Right atrium auricular region (tissue), 2 donors: ENCODE data around the gene TBATA. TPM values are rescaled to one million over a fixed set of nuclear protein-coding genes. Genes with fewer than 3 reads are reported as not detected.

ENCODE experiments used
- DNase-seq: peaks from one replicate; pipeline ENCODE4 v3.0.0-alpha.2; 2019; ENCODE audit warnings: low spot score
- H3K27ac ChIP-seq, 2 donors: fragments of 200-600 bp; sonication (generic); 1 replicate in 1 of 2; 2 replicates in 1 of 2; pipeline ENCODE4 v1.5.1; 2016 to 2019
- H3K27me3 ChIP-seq, 2 donors: fragments of 200-600 bp; sonication (generic); one replicate each; pipeline versions ENCODE4 v1.5.1 to v1.6.0; 2017 to 2019
- H3K36me3 ChIP-seq: fragments of 200-600 bp; sonication (generic); one replicate; pipeline ENCODE4 v1.5.1; 2016
- H3K4me1 ChIP-seq, 2 donors: fragments of 200-600 bp; sonication (generic); one replicate each; pipeline versions ENCODE4 v1.5.1 to v1.6.0; 2017 to 2019
- H3K4me3 ChIP-seq, 2 donors: fragments of 200-600 bp; sonication (generic); 1 replicate in 1 of 2; 2 replicates in 1 of 2; pipeline ENCODE4 v1.5.1; 2017 to 2019; ENCODE audit warnings: mild to moderate bottlenecking in 1 of 2, moderate library complexity in 1 of 2
- H3K9me3 ChIP-seq, 2 donors: fragments of 200-600 bp; sonication (generic); one replicate each; pipeline ENCODE4 v1.5.1; 2019
- total RNA-seq, 2 donors: library from RNA; depleted of rRNA; stranded (reverse); fragments of >200 nt; gene quantifications; one replicate each; pipeline ENCODE4 v1.1.0, GENCODE V29; 2016
- TF ChIP-seq, protein P1 (sequence below), 2 donors: fragments of 200-600 bp; sonication (generic); IDR thresholded peaks; one replicate each; pipeline ENCODE4 v1.5.1; 2019; ENCODE audit warnings: antibody characterized with exemption in 2 of 2

TBATA gene
- total RNA-seq, 2 donors from 2014 or later, result not detected

DNA sequence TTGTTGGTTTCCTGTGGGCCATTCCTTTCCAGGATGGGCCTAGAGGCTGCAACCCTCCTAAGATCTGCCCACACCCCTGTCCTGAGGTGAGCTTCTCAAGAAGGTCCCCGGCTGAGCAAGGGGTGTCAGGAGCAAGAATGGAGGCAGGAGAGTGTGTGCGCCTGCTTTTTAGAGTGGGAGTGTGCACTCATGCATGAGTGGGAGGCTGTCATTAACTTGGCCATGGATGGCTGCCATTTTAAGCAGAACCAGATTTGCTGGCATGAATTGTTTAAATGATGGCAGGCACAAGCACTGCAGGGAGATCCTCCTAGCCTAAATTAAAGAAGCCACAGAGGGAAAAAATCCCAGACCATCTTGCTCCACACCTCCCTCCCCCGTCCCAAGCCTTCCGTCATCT lies 27.6 kb upstream of the TBATA start:
- Histone ChIP-seq H3K36me3 (no peaks in the 10 kb centered on the region), H3K4me3 (no peak overlapping the region), H3K27me3 (no peaks in the 10 kb centered on the region), H3K9me3 (no peaks in the 10 kb centered on the region), H3K27ac (no peak overlapping the region), H3K4me1 (peaks cover 0 to 16% of the 10 kb centered on the region in 2 donors)
- TF ChIP-seq, protein P1, sequence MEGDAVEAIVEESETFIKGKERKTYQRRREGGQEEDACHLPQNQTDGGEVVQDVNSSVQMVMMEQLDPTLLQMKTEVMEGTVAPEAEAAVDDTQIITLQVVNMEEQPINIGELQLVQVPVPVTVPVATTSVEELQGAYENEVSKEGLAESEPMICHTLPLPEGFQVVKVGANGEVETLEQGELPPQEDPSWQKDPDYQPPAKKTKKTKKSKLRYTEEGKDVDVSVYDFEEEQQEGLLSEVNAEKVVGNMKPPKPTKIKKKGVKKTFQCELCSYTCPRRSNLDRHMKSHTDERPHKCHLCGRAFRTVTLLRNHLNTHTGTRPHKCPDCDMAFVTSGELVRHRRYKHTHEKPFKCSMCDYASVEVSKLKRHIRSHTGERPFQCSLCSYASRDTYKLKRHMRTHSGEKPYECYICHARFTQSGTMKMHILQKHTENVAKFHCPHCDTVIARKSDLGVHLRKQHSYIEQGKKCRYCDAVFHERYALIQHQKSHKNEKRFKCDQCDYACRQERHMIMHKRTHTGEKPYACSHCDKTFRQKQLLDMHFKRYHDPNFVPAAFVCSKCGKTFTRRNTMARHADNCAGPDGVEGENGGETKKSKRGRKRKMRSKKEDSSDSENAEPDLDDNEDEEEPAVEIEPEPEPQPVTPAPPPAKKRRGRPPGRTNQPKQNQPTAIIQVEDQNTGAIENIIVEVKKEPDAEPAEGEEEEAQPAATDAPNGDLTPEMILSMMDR (IDR thresholded peaks at IDR 0.05), result no peak
- DNase-seq, result no peak

DNA sequence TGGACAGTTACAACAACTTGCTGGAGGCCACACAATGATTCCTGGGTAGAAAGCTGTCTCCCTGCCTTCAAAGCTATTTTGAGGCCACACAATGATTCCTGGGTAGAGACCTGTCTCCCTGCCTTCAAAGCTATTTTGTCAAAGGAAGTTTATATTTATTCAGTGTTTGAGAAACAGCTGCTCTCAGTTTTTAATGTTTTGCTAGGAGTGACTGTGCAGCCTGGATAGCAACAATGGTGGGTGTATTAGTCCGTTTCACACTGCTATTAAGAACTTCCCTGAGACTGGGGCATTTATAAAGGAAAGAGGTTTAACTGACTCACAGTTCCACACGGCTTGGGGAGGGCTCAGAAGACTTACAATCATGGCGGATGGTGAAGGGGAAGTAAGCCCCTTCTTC lies 26.7 kb upstream of the TBATA start:
- Histone ChIP-seq H3K27me3 (no peaks in the 10 kb centered on the region), H3K9me3 (no peaks in the 10 kb centered on the region), H3K36me3 (no peaks in the 10 kb centered on the region), H3K4me3 (no peak overlapping the region), H3K4me1 (peaks cover 0 to 13% of the 10 kb centered on the region in 2 donors), H3K27ac (no peak overlapping the region)
- DNase-seq, result no peak
- TF ChIP-seq, protein P1 (IDR thresholded peaks at IDR 0.05), result no peak

DNA sequence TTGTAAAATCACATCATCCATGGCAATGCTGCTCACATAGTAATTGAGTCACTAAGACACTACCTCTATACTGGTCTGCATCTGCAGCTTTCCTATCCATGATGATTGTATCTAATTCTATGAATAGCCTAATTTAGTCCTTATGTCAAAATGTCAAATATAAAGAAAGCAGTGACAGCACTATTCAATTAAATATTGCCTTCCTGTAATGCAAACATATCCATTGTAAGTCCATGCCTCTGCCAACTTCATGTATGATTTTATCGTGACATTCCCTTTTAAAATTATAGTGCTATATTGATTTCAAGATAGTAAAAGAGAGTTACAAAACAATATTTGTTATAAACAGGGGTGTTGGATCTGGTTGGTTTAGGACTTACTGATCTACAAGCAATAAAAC lies 25.8 kb upstream of the TBATA start:
- TF ChIP-seq, protein P1 (IDR thresholded peaks at IDR 0.05), result no peak
- H3K9me3 ChIP-seq, result no peaks in the 10 kb centered on the region
- H3K4me1 ChIP-seq, result peaks cover 0 to 7% of the 10 kb centered on the region in 2 donors
- no peak overlapping the region for H3K27ac ChIP-seq
- H3K36me3 ChIP-seq, result no peaks in the 10 kb centered on the region
- no peak overlapping the region for H3K4me3 ChIP-seq
- no peak for DNase-seq
- H3K27me3 ChIP-seq, result no peaks in the 10 kb centered on the region

DNA sequence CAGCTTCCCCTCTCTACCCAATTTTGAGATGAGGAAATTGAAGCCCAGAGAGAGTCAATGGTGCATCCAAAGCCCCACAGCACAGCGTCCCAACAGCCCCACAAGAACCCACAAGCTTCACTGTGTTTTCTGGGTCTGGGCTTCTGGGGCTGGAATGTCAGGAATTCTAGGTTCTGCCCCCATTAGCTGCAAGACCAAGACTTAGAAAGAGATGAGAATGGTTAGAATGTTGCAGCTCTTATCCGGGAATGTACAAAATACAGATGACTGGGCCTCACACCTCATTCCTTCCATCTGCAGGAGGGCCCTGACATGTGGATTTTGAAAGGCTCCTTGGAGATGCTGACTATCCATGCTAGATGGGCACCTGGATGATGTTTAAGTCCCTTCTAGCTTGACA lies 24.5 kb upstream of the TBATA start:
- Histone ChIP-seq H3K27ac (no peak overlapping the region), H3K4me1 (no peaks in the 10 kb centered on the region), H3K9me3 (no peaks in the 10 kb centered on the region), H3K4me3 (no peak overlapping the region), H3K36me3 (no peaks in the 10 kb centered on the region), H3K27me3 (no peaks in the 10 kb centered on the region)
- no peak for DNase-seq
- TF ChIP-seq, protein P1 (IDR thresholded peaks at IDR 0.05), result no peak

DNA sequence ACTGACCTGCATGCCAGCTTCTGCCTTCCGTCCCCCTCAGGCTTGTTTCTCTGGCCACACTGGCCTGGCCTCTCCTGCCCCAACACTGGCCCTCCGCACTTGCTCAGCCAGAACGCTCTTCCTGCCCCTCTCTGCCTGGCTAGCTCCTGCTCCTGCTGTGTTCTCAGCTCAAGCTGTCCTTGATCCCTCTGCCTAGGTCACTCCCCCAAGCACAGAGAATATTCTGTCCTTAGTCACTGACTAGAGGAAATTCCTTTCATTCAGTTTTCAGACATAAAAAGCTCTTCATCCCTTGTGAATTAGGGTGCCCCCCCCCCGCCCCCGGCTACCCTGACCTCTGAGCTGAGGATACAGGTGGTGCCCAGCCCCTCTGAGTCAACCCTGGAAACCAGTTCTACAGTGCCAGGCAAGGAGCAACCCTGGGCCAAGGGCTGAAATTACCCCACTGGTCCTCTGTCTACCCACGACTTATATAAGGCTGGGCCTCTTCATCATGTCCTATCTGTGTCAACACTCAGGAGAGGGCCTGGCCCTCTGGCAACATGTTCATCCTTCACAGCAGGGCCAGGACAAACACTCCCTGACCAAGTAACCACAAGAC lies 23.9 kb upstream of the TBATA start:
- no peak for DNase-seq
- no peaks in the 10 kb centered on the region for H3K36me3 ChIP-seq

More for the DNA sequence above, 23.9 kb upstream of the TBATA start:
- TF ChIP-seq, protein P1 (IDR thresholded peaks at IDR 0.05), result no peak
- no peaks in the 10 kb centered on the region for H3K4me1 ChIP-seq
- no peak overlapping the region for H3K27ac ChIP-seq
- no peaks in the 10 kb centered on the region for H3K9me3 ChIP-seq
- no peak overlapping the region for H3K4me3 ChIP-seq
- H3K27me3 ChIP-seq, result no peaks in the 10 kb centered on the region
